ENCODE data around the gene MRPL36.
"Not testable (repeated sequence)": the region's sequence is repeated elsewhere in the genome, so short reads cannot be mapped to it uniquely, and the experiment has no call there.

MRPL36 gene

DNA sequence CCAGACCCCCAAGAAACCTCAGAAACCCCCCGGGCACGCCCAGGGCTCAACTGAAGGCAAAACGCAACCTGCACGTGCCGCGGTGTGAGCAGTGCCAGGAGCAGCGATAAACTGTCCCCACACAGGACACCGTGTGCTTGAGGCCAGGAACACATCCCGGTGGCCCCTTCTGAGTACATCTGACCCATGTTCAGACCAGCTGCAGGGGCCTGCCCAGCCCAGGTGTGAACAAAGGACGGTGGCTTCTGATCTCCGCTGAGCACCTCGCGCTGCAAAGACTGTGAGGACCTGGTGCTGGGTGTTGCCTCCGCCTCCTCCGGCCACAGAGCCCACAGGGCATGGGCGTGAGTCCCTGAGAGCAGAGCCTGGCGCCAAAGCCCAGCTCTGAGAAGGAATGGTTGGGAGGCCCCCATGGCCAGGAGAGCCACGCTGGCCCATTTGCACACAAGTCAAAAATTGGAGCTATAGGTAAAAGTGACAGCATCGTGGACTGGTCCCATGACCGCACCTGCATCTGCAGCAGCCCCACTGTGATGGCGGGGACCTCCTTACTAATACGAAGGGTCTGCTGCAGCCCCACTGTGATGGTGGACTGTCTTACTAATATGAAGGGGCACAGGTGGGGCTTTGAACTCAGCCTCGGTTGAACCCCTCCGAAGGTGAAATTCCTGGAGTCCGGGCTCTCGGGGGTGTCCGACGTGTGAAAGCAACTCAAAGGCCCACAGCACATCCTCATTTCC is 33.0 kb upstream of the MRPL36 start:
- in situ Hi-C loops (cut with HindIII; ENCODE audit: low sequenced_read_pairs) = no loop called here

DNA sequence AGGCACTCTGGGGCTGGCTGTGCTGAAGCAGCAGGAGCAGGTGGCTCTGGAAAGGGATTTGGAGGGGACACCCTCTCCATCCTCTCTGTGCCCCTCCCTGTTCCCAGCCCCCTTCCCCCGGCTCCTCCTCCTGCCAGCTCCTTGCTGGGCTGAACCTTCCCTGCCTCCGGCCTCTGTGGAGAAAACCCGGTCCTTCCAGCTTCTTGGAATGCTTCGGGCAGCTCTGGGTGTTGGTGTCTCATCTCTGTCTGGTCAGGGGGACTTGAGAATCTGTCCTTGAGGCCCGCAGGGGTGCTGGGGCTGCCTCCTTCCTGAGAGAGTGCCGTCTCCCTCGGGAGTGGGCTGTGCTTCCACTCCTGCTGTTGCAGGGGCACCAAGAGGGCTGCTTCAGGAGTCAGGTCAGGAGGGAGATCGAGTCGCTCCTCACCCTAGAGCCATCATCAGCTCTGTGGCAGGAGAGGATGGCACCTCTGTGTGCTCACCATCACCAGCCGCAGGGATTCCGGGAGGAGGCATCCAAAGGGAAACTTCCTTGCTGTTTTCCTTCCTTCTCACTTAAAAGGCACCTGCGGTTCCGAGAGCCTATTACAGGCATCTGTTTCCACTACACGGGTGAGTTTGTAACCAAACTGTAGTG is 32.2 kb upstream of the MRPL36 start:
- in situ Hi-C loops (cut with HindIII; ENCODE audit: low sequenced_read_pairs) = no loop called here

DNA sequence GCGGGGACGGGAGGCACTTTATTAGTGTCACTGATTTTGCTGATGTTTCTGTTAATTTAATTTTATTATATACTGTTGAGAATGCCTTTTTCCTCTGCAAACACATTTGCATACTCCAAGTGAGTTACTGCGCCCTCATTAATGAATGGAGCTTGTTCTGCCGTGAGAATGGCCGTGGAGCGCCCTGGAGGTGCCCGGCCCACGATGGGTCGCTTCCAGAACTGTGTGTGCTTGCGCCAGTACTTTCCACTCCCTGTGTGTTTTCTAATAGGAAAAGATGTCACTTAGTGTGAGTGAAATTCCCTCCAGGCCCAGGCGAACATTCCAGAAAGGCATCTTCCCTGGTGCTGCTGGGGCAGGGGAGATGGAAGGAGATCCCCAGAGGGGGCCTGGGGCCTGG is 31.6 kb upstream of the MRPL36 start:
- in situ Hi-C loops (cut with HindIII; ENCODE audit: low sequenced_read_pairs) = no loop called here

DNA sequence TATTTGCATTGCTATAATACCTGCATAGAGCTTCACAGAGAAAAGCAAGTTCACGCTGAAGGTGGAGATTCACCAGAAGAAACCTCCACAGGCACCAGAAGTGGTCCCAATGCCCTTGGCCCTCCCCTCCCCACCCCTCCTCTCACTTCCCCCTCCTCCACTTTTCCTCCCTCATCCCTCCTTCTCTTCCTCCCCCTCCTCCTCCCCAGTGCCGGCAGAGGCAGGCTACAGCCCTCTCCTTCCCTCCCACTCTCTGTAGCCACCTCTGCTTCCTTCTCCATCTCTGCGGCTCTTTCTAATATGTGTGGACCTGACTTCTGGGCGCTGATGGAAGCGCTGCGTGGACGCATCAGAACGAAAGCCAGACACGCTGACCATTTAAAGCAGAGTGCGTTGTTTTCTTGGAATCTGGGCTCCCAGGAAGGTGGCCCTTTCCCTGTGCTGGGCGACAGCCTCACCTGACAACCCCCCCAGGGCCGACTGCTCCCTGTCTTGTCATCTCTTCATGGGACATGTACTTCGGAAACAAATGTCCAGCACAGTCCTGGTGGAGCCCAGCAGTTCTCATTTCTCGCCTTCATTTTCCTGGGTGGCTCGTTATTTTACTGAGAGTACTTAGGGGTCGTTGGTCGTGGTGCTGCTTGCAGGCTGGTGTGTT is 31.1 kb upstream of the MRPL36 start:
- in situ Hi-C loops (cut with HindIII; ENCODE audit: low sequenced_read_pairs) = no loop called here

GRCh38 chr5:1827886-1828397 is 28.3 kb upstream of the MRPL36 start:
- in situ Hi-C loops (cut with HindIII; ENCODE audit: low sequenced_read_pairs) = no loop called here

GRCh38 chr5:1827025-1827885 is 27.6 kb upstream of the MRPL36 start:
- in situ Hi-C loops (cut with HindIII; ENCODE audit: low sequenced_read_pairs) = no loop called here

GRCh38 chr5:1826235-1826980 is 26.8 kb upstream of the MRPL36 start:
- in situ Hi-C loops (cut with HindIII; ENCODE audit: low sequenced_read_pairs) = no loop called here

GRCh38 chr5:1824903-1825841 is 25.5 kb upstream of the MRPL36 start:
- in situ Hi-C loops (cut with HindIII; ENCODE audit: low sequenced_read_pairs) = no loop called here

DNA sequence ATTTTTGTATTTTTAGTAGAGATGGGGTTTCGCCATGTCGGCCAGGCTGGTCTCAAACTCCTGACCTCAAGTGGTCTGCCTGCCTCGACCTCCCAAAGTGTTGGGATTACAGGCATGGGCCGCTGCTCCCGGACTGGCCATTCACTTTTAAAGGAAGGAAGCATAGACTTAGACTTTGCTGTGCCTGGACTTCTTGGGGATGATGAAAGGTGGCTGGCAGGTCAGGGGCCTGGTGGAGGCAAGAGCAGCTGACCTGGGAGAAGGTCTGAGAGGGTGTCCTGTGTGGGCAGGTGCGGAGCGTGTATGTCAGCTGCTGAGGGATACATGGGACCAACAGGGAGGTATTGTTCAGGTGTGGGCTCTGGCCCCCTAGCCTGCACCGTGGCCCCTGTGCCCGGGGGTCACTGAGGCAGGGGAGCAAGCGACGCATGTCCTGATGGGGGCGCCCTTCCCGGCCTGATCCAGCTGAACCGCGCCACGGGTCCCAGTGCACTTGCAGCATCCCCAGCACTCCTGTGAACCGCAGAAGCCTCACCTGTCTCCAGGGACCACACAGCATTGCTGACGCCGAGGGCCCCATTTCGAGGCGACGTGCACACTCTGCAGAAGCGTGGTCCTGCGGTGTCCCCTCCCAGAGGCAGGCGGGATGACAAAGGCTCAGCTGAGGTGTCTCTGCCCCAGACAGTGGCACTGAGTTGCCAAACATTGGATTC is 24.6 kb upstream of the MRPL36 start:
- in situ Hi-C loops (cut with HindIII; ENCODE audit: low sequenced_read_pairs) = no loop called here

- in situ Hi-C loops (cut with HindIII; ENCODE audit: low sequenced_read_pairs) = no loop called here
These were observed 23.9 kb upstream of the MRPL36 start for GRCh38 chr5:1823381-1824034.

GRCh38 chr5:1821862-1822261 is 22.2 kb upstream of the MRPL36 start:
- in situ Hi-C loops (cut with HindIII; ENCODE audit: low sequenced_read_pairs) = no loop called here

DNA sequence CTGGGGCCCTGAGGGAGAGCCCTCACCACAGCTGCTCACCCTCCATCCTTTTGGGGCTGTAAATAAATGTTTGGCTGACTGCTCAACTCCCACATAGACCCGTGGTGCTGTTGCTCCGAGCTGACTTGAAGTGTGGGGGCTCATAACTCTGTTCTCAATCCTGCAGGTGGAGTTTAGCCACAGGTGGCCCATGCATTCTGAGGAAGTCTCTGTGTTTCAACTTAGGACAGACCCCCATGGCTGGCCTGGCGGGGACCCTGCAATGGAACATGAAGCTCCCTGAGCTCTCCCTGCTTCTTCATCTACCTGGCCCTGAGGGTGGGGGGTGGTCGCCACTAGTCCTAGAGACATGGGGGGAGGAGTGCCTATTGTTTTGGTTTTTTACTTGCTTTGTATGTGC is 21.3 kb upstream of the MRPL36 start:
- in situ Hi-C loops (cut with HindIII; ENCODE audit: low sequenced_read_pairs) = no loop called here

GRCh38 chr5:1820381-1820780 is 20.7 kb upstream of the MRPL36 start:
- in situ Hi-C loops (cut with HindIII; ENCODE audit: low sequenced_read_pairs) = no loop called here

DNA sequence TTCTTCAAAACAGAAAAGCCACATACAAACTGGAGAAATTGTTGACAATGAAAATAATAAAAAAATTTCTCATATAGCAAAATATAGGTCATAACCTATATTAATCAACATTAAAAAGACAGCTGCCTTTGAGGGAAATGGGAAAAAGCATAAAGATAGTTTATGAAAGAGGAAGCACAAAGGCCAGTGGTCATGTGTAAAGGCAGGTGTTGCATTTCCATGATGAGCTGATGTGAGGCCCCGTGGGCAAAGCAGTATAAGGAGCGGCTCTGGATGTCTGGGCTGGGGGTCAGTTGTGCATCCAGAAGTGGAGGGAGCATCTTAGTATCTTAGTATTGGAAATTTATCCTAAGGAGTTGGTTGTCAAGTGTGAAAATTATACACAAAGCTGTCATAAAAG is 19.8 kb upstream of the MRPL36 start:
- in situ Hi-C loops (cut with HindIII; ENCODE audit: low sequenced_read_pairs) = no loop called here

DNA sequence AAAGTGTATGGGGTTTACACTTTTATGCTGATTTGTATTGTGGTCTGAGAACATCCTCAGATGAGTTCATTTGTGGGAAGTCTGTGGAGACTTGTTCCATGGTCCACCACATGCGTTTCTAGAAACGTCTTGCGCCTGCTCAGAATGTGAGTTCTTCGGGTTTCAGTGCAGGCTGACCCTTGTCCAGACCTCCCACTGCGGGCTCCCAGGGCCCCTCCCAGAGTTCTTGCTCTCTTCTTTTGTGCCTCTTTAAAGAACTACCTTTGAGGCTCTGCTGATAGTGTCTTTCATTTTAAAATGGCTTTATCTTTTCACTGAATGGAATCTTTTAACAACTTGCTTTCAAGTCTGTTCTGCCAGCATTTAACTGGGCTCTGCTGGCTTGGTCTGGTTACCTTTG is 19.1 kb upstream of the MRPL36 start:
- in situ Hi-C loops (cut with HindIII; ENCODE audit: low sequenced_read_pairs) = no loop called here

DNA sequence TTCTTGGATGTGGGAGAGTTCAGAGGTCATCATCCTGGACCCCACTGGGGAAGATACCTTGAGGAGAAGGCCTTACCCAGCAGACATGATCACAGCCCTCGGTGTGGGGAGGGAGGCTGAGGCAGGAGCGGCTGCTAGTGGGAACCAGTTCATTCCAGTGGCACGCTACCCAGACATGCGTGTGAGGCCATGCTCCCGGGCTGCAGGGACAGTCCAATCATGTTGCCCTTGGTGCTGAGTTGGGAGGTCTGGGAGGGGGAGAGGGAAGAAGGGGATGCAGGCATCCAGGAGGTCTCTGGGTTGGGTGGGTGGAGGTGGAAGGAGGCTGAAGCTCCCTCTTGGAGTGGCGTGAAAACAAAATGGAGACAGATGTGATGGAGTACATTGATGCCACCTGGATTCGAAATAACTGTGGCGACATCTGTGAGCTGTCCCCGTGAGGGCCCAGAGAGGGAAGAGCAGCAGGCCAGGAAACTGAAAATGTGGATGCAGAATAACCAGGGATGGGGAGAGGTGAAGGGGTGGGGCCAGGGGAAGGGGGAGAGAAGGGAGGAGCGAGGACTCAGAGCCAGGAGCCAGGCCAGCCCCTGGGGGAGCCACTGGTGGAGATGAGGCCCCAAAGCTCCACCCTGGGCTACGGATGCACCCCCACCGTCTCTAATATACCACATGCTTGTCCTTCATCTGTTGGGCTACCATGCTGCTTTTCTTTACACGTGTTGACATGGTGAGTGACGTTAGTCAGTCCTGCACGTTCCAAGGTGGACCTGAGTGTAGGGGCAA is 17.8 kb upstream of the MRPL36 start:
- in situ Hi-C loops (cut with HindIII; ENCODE audit: low sequenced_read_pairs) = no loop called here

DNA sequence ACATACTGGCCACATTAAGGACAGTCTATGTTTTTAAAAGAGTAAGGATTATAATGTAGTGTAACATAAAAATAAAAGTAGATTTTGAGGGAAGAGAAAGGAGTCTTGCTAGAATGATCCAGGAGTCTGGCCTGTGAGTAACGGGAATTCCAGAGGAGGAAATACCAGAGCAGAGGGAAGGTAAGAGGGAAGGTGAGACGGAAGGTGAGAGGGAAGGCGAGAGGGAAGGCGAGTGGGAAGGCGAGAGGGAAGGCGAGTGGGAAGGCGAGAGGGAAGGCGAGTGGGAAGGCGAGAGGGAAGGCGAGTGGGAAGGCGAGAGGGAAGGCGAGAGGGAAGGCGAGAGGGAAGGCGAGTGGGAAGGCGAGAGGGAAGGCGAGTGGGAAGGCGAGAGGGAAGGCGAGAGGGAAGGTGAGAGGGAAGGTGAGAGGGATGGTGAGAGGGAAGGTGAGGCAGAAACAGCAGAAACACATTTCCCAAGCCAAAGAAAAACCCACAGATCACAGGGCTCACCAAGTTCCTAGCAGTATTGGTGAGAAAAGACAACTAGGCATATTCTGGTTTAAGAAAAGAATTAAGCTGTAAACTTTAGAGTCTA is 17.0 kb upstream of the MRPL36 start:
- in situ Hi-C loops (cut with HindIII; ENCODE audit: low sequenced_read_pairs) = not testable (repeated sequence)
